SIG-M5 (cell line): Measurements from ENCODE around the gene SLC17A9.
"Not testable (repeated sequence)": the region's sequence is repeated elsewhere in the genome, so short reads cannot be mapped to it uniquely, and the experiment has no call there.

Experiments
- DNase-seq: peaks from one replicate; lab custom pipeline; 2025; lab: John Stamatoyannopoulos, UW

SLC17A9 gene

DNA sequence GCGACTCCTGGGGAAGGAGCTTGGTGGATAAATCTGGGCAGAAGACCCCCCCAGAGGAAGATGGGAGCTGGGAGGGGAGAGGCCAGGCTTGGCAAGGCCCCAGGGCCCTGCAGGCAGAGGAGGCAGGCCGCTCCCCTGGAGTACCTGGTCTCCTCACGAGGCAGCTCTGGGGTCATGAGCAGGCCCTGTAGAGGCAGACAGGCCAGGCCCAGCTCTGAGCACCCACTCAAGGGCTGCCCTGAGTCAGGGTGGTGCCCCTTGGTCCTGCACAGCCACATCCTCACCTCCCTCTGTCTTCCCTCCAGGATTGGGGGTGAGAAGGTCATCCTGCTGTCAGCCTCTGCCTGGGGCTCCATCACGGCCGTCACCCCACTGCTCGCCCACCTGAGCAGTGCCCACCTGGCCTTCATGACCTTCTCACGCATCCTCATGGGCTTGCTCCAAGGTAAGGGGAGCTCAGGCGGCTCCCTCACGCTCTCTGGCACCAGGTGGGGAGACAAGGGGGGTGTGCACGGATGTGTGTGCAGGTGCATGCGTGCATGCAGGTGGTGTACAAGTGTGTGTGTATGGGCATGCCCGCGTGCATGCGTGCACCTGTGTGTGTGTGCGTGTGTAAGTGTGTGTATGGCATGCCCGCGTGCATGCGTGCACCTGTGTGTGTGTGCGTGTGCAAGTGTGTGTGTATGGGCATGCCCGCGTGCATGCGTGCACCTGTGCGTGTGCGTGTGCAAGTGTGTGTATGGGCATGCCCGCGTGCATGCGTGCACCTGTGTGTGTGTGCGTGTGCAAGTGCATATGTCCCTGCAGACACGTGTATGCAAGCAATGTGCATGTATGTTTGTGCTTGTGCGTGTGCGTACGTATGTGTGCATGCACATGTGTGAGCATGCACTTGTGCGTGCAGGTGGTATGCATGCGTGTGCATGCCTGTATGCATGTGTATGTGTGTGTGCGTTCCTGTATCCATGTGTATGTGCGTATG is 4.9 kb downstream of the SLC17A9 start:
- DNase-seq = no peak

DNA sequence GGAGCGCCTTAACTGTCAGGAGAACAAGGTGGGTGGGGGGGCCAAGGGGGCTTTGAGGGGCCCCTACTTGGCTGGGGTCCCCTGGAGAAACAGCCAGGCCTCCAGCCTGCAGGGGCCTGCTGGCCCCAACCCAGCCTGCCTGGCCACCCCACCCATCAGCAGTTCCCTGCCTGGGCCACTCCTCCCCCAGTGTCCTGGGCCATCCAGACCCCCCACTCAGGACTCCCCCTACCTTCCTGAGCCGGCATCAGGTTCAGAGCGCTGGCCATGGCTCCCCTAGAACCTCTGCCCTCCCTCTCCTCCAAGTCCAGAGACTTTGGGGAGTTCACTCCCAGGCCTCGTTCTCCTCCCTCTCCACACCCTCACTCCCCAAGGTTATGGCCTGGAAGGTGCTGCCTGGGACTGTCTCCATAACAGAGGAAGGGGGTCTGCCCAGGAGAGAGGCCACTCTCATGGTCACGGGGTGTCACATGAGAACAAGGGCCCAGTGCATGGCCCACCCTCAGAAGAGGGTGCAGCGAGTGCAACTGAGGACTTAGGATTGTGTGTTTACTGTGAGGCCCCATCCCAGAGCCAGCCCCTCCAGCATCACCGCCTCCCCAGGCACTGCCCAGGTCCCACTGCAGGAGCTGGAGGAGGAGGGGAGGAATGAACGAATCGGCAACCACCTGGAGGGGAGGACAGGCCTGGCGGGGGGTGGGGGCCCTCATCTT is 6.0 kb downstream of the SLC17A9 start:
- DNase-seq = no peak

DNA sequence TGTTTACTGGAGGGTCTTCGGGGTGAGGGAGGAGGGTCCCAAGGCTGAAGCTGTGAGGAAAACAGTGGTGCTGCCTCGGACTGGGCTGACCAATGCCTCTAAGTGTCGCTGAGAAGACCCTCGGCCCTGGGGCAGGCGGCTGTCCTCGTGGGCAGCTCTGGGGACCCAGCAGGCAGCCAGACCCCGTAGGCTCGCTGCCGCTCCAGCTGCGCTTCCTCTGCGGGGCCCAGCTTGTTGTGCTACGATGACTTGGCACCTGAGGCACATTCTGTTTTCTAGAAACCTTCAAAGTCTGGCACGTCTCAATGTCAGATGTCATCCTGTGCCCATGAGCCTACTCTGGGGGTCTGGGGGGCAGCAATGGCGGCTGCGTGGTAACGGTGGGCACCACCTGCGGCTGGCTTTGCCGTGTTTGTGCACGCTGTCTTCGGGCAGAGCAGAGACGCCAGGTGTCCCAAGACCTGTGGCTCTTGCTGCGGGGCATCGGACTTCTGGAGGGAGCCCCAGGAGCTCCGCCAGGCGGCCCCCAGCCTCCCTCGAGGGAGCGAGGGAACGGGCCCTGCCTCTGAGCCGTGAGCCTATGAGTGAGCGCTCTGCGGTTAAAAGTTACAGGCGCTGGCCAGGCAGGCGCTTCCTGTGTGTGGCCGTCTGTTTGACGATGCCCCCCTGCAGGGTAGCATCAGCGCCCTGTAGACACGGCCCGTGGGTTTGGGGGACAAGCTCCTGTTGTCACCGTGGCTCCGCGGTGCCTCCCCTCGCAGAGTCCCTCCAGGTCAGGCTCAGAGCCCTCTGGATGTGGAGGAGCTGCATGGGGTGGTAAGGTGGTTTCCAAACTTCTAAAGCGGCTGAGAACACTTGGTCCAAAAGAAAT is 6.8 kb downstream of the SLC17A9 start:
- no peak for DNase-seq

GRCh38 chr20:62959998-62960436 is 7.5 kb downstream of the SLC17A9 start:
- DNase-seq = no peak

GRCh38 chr20:62960446-62961309 is 8.2 kb downstream of the SLC17A9 start:
- not testable (repeated sequence) for DNase-seq

- no peak for DNase-seq
Observed at GRCh38 chr20:62961310-62961783, 8.8 kb downstream of the SLC17A9 start.

GRCh38 chr20:62961799-62962198 is 9.3 kb downstream of the SLC17A9 start:
- no peak for DNase-seq

DNA sequence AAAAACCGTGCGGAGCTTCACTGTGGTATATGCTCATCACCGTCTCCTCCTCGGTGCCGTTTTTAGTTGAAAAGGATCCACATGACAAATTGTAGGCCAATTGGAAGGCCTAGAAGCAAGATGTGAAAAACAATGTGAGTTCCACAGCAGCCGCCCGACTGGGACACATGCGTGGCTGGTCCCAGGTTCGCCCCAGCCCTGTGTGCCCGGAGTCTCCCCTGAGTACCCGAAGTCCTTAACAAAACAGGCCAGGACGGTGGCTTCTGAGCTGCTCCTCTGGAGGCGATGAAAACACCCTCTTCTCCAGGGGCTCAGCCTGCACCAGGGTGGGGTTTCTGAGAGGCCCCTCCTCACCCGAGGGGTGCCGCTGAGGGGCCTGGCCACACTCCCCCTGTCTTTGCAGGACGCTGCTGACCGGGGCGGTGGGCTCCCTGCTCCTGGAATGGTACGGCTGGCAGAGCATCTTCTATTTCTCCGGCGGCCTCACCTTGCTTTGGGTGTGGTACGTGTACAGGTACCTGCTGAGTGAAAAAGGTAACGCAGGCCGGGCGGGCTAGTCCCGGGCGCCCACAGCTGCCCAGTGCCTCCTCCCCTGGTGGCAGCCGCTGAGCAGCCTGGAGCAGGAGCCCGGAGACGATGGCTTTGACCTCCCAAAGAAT is 9.8 kb downstream of the SLC17A9 start:
- no peak for DNase-seq

DNA sequence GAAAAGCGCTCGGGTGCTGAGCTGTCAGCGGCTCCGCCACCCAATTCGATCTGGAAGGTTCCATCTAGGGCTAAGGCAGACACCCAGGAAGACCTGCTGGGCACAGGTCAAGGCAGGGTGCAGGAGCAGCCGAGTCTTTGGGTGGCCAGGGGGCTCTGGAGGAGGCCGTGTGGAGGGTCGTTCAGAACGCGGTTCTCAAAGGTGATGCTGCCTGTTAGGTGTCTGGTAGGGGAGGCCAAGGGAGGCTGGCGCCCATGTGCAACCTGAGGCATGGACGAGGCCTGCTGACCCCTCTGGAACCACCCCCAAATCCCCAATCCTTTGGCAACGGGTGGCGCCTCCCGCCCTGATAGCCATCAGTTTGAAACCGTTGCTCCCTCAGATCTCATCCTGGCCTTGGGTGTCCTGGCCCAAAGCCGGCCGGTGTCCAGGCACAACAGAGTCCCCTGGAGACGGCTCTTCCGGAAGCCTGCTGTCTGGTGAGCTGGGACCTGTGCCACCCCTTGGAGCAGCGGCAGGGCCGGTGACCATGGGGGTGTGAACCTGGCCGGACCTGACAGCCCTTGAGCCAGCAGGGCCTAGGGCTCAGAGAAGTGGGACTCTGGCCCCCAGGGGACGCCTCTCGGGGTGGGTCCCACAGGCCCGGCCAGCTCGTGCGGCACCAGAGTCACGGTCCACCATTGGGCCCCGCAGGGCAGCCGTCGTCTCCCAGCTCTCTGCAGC is 10.5 kb downstream of the SLC17A9 start:
- DNase-seq = no peak

GRCh38 chr20:62963614-62964397 is 11.3 kb downstream of the SLC17A9 start:
- no peak for DNase-seq

DNA sequence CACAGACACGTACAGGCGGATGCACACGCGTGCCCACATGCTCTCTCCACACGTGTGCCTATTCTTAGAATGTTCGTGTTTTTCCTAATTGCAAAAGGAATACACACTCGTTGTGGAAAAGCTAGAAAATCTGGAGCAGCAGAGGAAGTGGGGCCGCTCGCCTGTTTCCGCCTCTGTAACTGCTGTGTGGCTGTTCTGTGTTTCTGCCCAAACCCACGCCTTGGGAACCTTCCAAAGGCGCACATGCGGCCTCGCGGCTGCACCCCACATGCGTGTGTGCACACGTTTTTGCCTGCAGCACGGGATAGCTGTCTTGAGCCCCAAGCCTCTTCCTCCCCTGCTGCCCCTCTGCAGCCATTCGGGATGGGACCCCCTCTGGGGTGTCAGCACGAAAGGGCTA is 12.2 kb downstream of the SLC17A9 start:
- no peak for DNase-seq

- DNase-seq = no peak
Observed at GRCh38 chr20:62965363-62965771, 12.9 kb downstream of the SLC17A9 start.

GRCh38 chr20:62966212-62967148 is 14.0 kb downstream of the SLC17A9 start:
- no peak for DNase-seq

GRCh38 chr20:62967149-62967501 is 14.6 kb downstream of the SLC17A9 start:
- DNase-seq = no peak

DNA sequence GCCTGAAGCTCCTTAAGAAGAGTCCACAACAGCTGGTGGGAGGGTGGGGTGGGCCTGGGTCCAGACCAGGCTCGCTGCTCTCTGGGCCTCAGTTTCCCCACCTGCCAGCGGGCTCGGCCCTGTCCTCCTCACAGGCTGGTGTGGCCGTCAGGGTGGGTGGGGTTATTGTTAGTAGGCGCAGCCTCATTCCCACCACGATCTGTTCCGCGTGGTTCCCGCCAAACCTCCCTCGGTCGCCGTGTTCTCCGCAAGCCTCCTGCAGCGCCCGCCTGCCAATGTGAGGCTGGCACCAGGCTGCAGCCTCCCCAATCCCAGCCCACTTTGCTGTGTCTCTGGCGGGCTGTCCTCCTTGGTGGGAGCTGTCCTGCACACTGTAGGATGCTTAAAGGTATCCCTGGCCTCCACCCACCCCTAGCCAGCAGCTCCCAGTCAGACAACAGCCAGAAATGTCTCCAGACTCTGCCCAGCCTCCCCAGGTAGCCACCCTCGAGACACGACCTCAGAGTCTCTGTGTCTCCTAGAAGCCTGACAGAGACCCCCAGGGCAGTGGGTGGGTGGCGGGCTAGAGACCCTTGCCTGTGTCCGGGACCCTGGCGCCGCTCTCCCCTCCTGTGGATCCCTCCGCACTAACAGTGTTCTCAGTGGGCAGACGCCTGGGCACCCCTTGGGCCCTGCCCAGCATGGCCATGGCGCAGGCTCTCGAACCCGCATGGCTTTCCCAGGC is 15.3 kb downstream of the SLC17A9 start:
- no peak for DNase-seq

DNA sequence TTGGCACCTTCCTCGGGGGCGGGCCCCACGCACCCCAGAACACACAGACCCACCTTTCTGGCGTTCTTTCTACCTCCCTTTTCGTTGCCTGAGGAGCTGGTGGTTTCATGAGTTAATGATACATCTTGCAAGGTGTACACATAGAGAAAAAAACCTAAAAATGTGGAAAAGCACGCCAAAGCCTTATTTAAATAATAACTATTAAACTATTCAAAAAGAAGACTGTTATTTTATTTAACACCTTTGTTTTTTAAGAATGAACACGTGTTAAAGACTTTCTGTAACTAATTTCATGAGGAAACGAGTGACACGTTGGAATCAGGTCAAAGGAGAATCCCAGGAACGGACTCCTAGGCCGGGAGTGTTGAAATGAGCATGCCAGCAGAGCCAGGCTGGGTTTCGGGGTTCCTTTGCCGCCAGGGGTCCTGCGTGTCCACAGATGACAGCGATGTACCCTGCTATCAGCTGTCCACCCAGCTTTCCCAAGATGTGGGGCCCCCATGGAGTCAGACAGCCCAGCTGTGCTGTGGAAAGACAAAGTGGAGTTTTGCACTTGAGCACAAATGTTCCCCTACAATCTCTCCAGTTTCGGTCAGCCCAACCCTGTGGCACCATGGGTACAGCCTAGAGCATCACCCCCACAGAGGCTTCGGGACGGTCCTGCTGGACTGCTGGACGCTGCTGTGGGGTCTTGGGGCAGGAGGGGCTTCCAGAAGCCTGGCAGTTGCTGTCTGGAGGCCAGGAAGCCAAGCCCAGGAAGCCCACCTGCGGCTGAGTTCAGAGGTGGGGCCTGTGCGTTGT is 16.1 kb downstream of the SLC17A9 start:
- DNase-seq = no peak
